GM19035 (cell line): ENCODE measurements around the gene EAPP.
A peak's percentile ranks its signal among the peaks of the same experiment; 100 is the strongest.
"Not testable (repeated sequence)": the region's sequence is repeated elsewhere in the genome, so short reads cannot be mapped to it uniquely, and the experiment has no call there.

Experiments
- ATAC-seq: cut with Tn5 transposase; IDR thresholded peaks from one replicate; pipeline ENCODE4 v1.9.1; 2021; ENCODE audit not compliant: unreplicated experiment

Gene EAPP

GRCh38 chr14:34539407-34540180 lies at the start of gene EAPP:
EAPP (minus strand) TSS chr14:34539701; CDS start chr14:34539628, 73 bp downstream.
- peak; percentile 99 for ATAC-seq

DNA sequence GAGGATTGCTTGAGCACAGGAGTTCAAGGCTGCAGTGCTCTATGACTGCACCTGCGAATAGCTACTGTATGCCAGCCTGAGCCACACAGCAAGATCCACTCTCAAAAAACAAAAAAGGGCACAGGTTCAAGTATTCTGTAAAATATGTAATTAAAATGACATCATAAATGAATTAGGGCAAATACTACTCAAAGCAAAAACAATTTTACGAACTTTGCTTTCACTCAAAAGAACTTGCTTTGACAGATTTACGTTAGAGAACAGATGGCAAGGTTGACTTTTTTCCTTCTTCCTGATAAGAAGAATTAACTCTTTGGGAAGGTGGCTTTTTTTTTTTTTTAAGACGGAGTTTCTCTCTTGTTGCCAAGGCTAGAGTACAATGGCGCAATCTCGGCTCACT lies 44.0 kb upstream of the EAPP start:
- no peak for ATAC-seq

DNA sequence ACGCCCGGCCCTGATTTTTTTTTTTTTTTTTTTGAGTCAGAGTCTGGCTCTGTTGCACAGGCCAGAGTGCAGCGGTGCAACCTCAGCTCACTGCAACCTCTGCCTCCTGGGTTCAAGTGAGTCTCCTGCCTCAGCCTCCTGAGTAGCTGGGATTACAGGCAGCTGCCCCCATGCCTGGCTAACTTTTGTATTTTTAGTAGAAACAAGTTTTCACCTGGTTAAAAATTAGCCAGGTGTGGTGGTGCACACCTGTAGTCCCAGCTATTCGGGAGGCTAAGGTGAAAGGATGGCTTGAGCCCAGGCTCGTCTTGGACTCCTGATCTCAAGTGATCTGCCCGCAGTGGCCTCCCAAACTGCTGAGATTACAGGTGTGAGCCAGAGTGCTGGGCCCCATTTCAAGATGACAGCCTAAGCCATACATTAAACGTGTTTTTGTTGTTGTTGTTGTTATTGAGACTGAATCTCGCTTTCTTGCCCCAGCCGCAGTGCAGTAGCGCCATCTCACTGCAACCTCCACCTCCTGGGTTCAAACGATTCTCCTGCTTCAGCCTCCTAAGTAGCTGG lies 42.7 kb upstream of the EAPP start:
- no peak for ATAC-seq

GRCh38 chr14:34580381-34580780 lies 40.9 kb upstream of the EAPP start:
- no peak for ATAC-seq

- ATAC-seq: no peak
These were observed 32.3 kb upstream of the EAPP start for GRCh38 chr14:34571771-34572170.

- no peak for ATAC-seq
These were observed 30.2 kb upstream of the EAPP start for GRCh38 chr14:34569750-34570149.

DNA sequence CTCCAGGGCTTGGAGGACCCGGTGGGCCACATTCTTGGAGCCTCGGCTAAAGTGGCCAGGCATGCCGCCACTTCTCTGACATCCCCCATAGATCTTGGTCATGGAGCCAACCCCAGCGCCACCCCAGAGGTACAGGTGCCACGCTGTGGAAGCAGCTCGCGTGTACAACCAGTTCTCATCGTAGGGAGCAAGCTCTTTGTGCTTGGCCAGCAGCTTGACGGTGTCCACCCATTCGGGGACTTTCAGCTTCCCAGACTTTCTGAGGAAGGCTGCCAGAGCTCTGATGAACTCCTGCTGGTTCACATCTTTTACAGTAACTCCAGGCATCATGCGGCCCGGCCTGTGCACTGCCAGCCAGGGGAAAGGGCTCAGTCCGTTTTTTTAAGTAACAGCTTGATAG lies 29.3 kb upstream of the EAPP start:
- no peak for ATAC-seq

DNA sequence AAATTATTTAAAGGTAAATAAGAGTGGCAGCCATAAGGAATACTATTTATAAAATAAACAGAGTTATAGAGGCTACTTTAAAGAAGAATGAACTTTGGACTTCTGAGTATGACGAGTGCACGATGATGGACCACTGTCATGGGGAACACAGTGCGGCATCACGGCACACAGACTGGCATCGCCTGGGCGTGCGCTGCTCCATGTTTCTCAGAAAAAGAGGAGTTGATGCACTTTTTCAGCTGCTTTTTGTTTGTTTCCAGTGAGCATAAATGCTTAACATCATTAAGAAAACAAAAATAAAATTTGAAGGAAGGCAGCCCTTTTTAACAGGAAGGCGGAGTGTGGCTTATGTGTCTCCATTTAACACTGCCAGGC lies 23.3 kb upstream of the EAPP start:
- no peak for ATAC-seq

- not testable (repeated sequence) for ATAC-seq
These were observed 22.7 kb upstream of the EAPP start for GRCh38 chr14:34562037-34562775.

DNA sequence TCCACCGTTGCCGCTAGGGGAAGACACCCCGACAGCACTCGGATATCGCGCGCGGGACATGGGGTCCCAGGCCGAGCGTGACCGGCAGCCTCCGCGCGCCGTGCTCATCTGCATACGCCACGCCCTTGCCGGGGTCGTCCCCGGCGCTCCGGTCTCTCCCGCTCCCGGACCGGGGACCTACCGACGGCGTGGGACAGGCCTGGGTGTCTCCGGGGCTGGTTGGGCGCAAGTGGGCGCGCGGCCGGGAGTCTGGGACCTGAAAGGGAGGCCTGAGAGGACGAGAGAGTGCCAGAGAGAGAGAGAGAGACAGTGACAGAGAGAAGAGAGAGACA lies 17.0 kb upstream of the EAPP start:
- ATAC-seq: peak; percentile 52

- peak; percentile 68 for ATAC-seq
These were observed 16.3 kb upstream of the EAPP start for GRCh38 chr14:34555583-34556497.

DNA sequence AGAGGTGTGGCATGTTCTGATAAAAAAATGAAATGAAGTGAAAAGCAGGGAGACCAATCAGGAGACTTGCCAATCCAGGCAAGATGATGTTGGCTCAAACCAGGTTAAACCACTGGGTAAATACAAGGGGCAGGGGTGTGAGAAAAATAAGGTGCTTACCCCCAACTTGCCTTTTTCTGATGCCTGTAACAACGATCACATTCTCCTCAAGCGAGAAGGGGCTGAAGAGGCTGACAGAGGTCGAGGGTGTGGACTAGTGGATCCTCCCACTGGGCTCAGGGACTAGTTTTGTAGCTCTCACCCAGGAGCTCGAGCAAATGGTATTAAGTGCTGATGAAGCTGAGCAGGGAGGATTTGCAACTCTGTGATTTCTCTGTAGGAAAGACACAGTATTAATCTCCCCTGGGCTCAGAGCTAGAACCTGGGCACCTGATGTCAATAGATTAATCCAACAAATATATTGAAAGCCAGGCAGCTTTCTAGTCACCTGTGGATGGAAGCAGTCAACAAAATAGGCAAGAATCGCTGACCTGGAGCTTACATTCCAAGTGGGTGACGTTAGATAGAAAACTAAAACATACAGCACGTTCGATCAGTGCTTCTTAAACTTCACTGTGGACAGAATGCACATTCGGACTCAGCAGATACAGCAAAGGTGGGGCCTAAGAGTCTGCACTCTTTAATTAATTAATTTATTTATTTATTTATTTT lies 15.2 kb upstream of the EAPP start:
- ATAC-seq: no peak

GRCh38 chr14:34549276-34549966 lies 9.9 kb upstream of the EAPP start:
- not testable (repeated sequence) for ATAC-seq

DNA sequence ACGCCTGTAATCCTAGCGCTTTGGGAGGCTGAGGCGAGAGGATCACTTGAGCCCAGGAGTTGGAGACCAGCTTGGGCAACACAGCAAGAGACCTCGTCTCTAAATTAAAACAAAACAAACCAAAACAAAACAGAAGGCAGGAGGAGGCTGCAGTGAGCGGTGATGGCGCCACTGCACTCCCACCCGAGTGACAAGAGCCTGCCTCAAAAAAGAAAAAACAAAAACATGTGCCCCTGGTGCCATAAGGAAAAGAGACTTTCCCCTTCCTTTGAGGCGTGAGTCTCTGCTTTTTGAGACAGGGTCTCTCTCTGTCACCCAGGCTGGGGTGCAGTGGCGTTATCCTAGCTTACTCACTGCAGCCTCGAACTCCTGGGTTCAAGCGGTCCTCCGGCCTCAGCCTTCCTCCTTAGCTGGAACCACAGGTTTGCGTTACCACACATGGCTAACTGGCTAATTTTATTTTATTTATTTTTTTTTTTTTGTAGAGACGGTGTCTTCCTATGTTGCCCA lies 9.0 kb upstream of the EAPP start:
- no peak for ATAC-seq

GRCh38 chr14:34547136-34547520 lies 7.6 kb upstream of the EAPP start:
- peak; percentile 44 for ATAC-seq

DNA sequence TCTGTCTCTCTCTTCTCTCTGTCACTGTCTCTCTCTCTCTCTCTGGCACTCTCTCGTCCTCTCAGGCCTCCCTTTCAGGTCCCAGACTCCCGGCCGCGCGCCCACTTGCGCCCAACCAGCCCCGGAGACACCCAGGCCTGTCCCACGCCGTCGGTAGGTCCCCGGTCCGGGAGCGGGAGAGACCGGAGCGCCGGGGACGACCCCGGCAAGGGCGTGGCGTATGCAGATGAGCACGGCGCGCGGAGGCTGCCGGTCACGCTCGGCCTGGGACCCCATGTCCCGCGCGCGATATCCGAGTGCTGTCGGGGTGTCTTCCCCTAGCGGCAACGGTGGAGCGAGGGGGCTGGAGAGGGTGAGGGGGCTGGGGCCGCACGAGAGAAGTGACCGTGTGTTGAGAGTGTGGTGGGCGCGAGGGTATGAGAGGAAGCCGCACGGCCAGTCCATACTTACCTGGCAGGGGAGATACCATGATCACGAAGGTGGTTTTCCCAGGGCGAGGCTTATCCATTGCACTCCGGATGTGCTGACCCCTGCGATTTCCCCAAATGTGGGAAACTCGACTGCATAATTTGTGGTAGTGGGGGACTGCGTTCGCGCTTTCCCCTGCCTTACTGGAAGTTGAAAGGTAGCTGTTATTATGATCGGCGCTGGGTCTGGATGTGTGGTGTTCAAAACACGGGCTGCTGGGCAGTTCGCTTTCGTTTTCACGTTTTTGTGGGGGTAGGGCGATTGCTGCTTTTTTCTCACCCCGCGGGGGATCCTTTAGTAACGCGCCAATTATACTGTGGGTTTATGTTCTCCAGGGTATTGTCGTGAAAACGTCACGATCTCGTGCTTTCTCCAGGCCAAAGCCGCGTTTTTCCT lies 7.0 kb upstream of the EAPP start:
- ATAC-seq: peak; percentile 74

DNA sequence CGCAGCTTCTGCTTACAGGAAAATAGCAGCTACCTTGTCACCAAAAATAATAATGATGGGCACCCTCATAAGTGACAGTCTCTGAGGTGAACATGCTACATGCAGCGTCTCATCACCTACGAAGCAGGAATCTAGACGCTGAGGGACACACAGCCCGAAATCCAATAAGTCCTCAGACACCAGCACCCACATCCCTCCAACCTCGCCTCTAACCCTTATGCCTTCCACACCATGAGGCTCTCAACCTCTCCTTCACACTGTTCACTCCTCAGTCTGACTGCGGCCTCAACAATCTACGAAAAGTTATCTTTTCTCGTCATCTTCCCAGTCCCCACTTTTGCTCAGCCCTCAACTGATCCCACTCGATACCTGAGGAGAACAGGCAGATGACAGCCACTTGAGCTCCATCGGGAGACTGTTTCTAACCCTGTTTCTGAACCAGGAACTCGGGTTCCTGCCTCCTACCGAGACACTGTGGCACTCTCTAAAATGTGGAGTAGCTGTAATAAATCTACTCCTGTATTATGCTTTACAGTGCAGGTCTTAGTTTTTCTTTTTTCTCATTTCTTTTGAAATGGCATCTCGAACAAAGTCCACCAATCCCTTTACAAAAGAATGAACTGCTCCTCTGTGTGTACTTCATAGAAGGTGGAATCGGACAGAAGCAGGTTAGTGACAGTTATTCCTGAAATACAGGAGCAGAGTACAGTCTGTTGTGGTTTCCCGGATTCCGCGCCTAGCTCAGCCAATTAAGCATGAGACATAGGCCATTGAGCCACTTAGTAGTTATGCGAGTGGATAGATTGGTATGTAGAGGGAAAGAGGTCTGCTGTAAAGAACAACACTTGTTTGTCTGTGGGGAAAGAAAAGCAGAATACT lies 919 bp upstream of the EAPP start:
- not testable (repeated sequence) for ATAC-seq

- ATAC-seq: peak; percentile 31
These were observed 562 bp downstream of the EAPP start for GRCh38 chr14:34538871-34539406.
